ENCODE results near the gene ARSA.

ARSA gene

GRCh38 chr22:50601669-50602337 lies 26.1 kb downstream of the ARSA start:
- no peak for DNase-seq

- DNase-seq = no peak
Measured at GRCh38 chr22:50600967-50601668, 26.8 kb downstream of the ARSA start.

- DNase-seq = no peak
Measured at GRCh38 chr22:50600538-50600937, 27.4 kb downstream of the ARSA start, which contains the start of gene MAPK8IP2. Gene MAPK8IP2 (plus strand): TSS chr22:50600793. CDS start chr22:50600819, 26 bp downstream.

- peak; percentile 69 for DNase-seq
Measured at GRCh38 chr22:50599816-50600455, 28.0 kb downstream of the ARSA start.

- DNase-seq = no peak
Measured at GRCh38 chr22:50597097-50597496, 30.9 kb downstream of the ARSA start.

GRCh38 chr22:50595189-50595588 lies 32.8 kb downstream of the ARSA start:
- DNase-seq = no peak

GRCh38 chr22:50587407-50587806 lies 40.5 kb downstream of the ARSA start:
- DNase-seq = no peak

GRCh38 chr22:50586416-50586815 lies 41.5 kb downstream of the ARSA start:
- DNase-seq = no peak

- no peak for DNase-seq
Measured at GRCh38 chr22:50585781-50586180, 42.2 kb downstream of the ARSA start.

GRCh38 chr22:50585238-50585637 lies 42.7 kb downstream of the ARSA start:
- DNase-seq = no peak

- DNase-seq = no peak
Measured at GRCh38 chr22:50584106-50585096, 43.6 kb downstream of the ARSA start.

GRCh38 chr22:50583294-50583861 lies 44.6 kb downstream of the ARSA start:
- no peak for DNase-seq

- DNase-seq = peak; percentile 99
Measured at GRCh38 chr22:50582493-50583293, 45.3 kb downstream of the ARSA start, which contains the start of gene CHKB. Gene CHKB (minus strand): TSS chr22:50582849. CDS start chr22:50582781, 68 bp downstream.

- peak; percentile 59 for DNase-seq
Measured at GRCh38 chr22:50581950-50582492, 45.9 kb downstream of the ARSA start.

- DNase-seq = no peak
Measured at GRCh38 chr22:50581031-50581949, 46.7 kb downstream of the ARSA start.

- no peak for DNase-seq
Measured at GRCh38 chr22:50579752-50580151, 48.2 kb downstream of the ARSA start.

- DNase-seq = no peak
Measured at GRCh38 chr22:50578776-50579310, 49.1 kb downstream of the ARSA start.

GRCh38 chr22:50577987-50578775 lies 49.8 kb downstream of the ARSA start, which contains the start of gene CPT1B:
Gene CPT1B (minus strand): TSS chr22:50578427. CDS start chr22:50577915, 512 bp downstream.
- DNase-seq = no peak

GRCh38 chr22:50577697-50577986 lies 50.3 kb downstream of the ARSA start:
- DNase-seq = no peak

Data from activated CD4-positive, alpha-beta T cell treated with anti-CD3 and anti-CD28 coated beads for 48 hours (primary cell).